Tibial nerve (tissue), 3 donors: ENCODE measurements around the gene AFAP1L1.

Experiments
- POLR2A ChIP-seq, 2 donors: fragments of 450-650 bp; IDR thresholded peaks; one replicate each; pipeline ENCODE4 v1.6.1; 2017; ENCODE audit warnings: antibody characterized with exemption in 2 of 2, mild to moderate bottlenecking in 2 of 2, moderate library complexity in 2 of 2
- TF ChIP-seq, protein P1 (sequence below), 5 experiments: fragments of 200-600 bp in 3 of 5; fragments of 450-650 bp in 2 of 5; sonication (generic) in 3 of 5; IDR thresholded peaks; one replicate each; pipeline ENCODE4 v1.5.1; 2016 to 2019; ENCODE audit warnings: antibody characterized with exemption in 5 of 5, mild to moderate bottlenecking in 3 of 5, moderate library complexity in 2 of 5

DNA sequence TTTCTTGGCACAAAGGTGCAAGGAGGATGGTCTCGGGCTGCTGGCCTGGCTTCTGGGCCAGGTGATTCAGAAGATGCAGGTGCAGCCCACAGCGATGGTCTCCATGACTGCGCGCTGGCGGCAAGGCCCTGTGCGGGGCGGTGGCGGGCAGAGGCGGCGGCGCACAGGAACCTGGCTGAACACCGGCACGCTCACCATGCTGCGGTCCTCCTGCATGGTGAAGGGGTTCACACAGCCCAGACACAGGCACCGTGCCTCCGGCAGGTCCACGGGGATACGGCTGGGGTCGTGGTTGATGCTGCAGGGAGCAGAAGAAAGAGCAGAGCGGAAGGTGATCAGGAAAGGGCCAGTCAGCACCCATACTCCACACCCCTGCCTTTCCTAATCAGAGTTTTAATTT lies 102.6 kb downstream of the AFAP1L1 start:
- TF ChIP-seq, protein P1, sequence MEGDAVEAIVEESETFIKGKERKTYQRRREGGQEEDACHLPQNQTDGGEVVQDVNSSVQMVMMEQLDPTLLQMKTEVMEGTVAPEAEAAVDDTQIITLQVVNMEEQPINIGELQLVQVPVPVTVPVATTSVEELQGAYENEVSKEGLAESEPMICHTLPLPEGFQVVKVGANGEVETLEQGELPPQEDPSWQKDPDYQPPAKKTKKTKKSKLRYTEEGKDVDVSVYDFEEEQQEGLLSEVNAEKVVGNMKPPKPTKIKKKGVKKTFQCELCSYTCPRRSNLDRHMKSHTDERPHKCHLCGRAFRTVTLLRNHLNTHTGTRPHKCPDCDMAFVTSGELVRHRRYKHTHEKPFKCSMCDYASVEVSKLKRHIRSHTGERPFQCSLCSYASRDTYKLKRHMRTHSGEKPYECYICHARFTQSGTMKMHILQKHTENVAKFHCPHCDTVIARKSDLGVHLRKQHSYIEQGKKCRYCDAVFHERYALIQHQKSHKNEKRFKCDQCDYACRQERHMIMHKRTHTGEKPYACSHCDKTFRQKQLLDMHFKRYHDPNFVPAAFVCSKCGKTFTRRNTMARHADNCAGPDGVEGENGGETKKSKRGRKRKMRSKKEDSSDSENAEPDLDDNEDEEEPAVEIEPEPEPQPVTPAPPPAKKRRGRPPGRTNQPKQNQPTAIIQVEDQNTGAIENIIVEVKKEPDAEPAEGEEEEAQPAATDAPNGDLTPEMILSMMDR (IDR thresholded peaks at IDR 0.05): no peak
- no peak for TF ChIP-seq POLR2A (IDR thresholded peaks at IDR 0.05)
